SH-SY5Y (cell line): ENCODE measurements around the gene BCR.

Experiments
- GATA2 ChIP-seq: IDR thresholded peaks from 2 replicates; pipeline ENCODE4 v1.6.1; 2011; ENCODE audit warnings: mild to moderate bottlenecking, low read depth, low read length
- GATA3 ChIP-seq: IDR thresholded peaks from 2 replicates; pipeline ENCODE4 v1.6.1; 2011; ENCODE audit warnings: low read depth, mild to moderate bottlenecking, low read length, moderate library complexity

DNA sequence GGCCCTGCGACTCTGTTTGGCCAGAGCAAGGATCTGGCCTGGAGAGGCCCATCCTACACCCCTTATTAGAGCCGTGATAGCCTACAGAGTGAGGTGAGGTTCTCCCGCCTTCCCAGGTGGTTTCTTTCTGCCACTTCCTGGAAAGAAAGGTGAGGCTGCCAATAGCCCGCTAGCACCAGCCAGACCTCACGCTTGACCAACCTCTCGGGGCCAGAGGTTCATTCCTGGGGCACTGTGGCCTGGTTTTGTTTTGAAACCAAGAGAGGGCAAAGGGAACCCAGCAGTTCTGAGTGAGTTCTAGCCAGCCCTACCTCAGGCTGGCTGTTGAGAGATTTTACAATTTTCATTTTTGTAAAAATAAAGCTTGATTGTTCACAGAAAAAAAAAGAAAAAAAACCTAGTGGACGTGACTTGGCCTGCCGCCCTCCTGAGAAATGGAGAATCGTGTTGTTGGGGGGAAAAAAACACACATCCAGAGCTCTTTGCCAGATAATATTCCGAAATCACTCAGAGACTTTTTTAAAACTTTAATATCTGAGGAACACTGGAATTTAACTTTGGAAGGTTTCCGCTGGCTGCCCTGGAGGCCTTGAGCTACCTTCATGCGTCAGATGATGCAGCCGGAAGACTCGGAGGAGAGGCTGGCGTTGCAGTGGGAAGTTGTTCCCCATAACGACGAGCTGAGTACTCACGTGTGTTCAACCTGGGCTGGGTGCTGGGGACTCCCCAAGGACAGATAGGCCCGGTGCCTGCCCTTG is 84.5 kb downstream of the BCR start:
- TF ChIP-seq GATA2: no peak
- TF ChIP-seq GATA3: no peak
